K562 (cell line): Measurements from ENCODE around the gene HOXD13.

Source experiments
- ATF1 ChIP-seq, 2 experiments: fragments of 450-650 bp in 1 of 2; IDR thresholded peaks; 2 replicates each; pipeline ENCODE4 v1.6.1; 2016; ENCODE audit warnings: missing compliant biosample characterization in 1 of 2, missing genetic modification characterization in 1 of 2
- BHLHE40 ChIP-seq: IDR thresholded peaks from 2 replicates; pipeline ENCODE4 v1.6.1; 2011; ENCODE audit warnings: low read length, improper control_type of control experiment
- CBX3 ChIP-seq, 2 experiments: IDR thresholded peaks; 1 replicate in 1 of 2; 2 replicates in 1 of 2; pipeline ENCODE4 v1.6.1; 2012; ENCODE audit warnings: inconsistent platforms in 2 of 2, low read length in 2 of 2, borderline replicate concordance in 1 of 2, control low read depth in 1 of 2
- MYC ChIP-seq, 2 experiments: fragments of 250-450 bp in 1 of 2; sonication (Bioruptor Pico) in 1 of 2; IDR thresholded peaks; 2 replicates each; pipeline versions ENCODE4 v1.5.1 to v1.6.1; 2012 to 2021; ENCODE audit warnings: low read depth in 2 of 2, borderline replicate concordance in 1 of 2, improper control_type of control experiment in 1 of 2, low read length in 1 of 2, mild to moderate bottlenecking in 1 of 2, moderate library complexity in 1 of 2
- TAF7 ChIP-seq: fragments of 450-650 bp; IDR thresholded peaks from 2 replicates; pipeline ENCODE4 v1.6.1; 2016; ENCODE audit warnings: missing genetic modification characterization, missing compliant biosample characterization
- ZNF644 ChIP-seq: fragments of 200-800 bp; sonication (Bioruptor generic); IDR thresholded peaks from 2 replicates; pipeline ENCODE4 v1.6.1; 2016; ENCODE audit warnings: low read depth, missing genetic modification characterization, missing compliant biosample characterization
- TF ChIP-seq, protein P1 (sequence below), 2 experiments: fragments of 250-450 bp in 1 of 2; fragments of 450-650 bp in 1 of 2; sonication (Bioruptor Pico) in 1 of 2; IDR thresholded peaks; 2 replicates each; pipeline versions ENCODE4 v1.6.1 to v1.8.0; 2016 to 2021; ENCODE audit warnings: mild to moderate bottlenecking in 2 of 2, moderate library complexity in 2 of 2, missing compliant biosample characterization in 1 of 2, missing genetic modification characterization in 1 of 2
- TF ChIP-seq, protein P2 (sequence below): sonication (generic); formaldehyde crosslinking; IDR thresholded peaks from 2 replicates; pipeline ENCODE4 v1.9.0; 2022; ENCODE audit warnings: mild to moderate bottlenecking, missing genetic modification reagents
- TF ChIP-seq, protein P3 (sequence below): sonication (generic); formaldehyde crosslinking; IDR thresholded peaks from 2 replicates; pipeline ENCODE4 v1.9.0; 2022; ENCODE audit warnings: mild to moderate bottlenecking, missing genetic modification reagents

DNA sequence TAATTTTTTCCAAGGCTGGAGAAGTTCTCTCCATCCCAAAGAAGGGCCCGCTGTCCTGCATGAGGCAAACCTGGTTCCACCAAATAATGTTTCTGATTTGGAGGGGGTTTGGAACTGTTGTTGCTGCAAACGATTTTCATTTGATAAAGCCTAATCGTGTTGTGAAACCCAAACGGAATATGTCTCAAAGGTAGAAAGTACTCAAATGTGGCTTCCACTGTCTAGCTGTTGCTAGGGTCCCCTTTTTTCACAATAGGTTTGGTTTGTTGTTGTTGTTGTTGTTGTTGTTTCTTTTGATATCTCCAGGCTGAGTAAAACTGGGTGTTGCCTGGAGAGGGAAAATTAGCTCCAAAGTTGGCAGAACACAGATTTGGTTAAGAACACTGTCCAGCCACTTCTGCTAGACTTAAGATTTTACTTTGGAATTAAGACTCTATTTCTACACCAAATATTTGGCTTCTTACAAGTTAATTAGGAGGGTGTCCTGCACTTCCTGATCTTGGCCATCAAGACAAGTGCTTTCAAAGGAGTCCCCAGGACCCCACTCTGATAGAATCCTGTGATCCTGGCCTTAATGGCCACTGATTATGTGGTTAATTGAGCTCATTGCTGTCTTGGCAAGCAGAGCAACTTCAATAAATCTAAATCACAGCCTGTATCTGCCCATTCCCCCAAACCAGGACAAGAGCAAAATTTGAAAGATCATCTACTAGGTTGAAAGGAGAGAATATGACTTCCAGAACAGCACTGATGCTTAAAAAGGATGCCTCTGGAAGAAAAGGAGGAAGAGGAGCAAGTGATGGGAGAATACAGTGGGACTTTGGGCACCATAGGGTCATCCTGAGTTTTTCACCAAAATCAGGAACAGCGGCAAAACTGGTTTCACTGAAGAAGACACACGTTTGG is 3.3 kb upstream of the HOXD13 start:
- TF ChIP-seq, protein P1, sequence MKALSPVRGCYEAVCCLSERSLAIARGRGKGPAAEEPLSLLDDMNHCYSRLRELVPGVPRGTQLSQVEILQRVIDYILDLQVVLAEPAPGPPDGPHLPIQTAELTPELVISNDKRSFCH (CRISPR knock-in tag; IDR thresholded peaks at IDR 0.05) = no peak
- TF ChIP-seq, protein P1 (tag; IDR thresholded peaks at IDR 0.05) = no peak
- no peak for TF ChIP-seq BHLHE40
- TF ChIP-seq, protein P2, sequence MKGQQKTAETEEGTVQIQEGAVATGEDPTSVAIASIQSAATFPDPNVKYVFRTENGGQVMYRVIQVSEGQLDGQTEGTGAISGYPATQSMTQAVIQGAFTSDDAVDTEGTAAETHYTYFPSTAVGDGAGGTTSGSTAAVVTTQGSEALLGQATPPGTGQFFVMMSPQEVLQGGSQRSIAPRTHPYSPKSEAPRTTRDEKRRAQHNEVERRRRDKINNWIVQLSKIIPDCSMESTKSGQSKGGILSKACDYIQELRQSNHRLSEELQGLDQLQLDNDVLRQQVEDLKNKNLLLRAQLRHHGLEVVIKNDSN = no peak
- no peak for TF ChIP-seq ZNF644 (tag)
- no peak for TF ChIP-seq TAF7
- TF ChIP-seq CBX3 (IDR thresholded peaks at IDR 0.05; ENCODE audit: borderline replicate concordance in 1 of 2, low read length in 2 of 2) = no peak
- TF ChIP-seq, protein P3, sequence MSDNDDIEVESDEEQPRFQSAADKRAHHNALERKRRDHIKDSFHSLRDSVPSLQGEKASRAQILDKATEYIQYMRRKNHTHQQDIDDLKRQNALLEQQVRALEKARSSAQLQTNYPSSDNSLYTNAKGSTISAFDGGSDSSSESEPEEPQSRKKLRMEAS = no peak
- TF ChIP-seq ATF1 (CRISPR knock-in tag; IDR thresholded peaks at IDR 0.05) = no peak
- no peak for TF ChIP-seq ATF1 (tag; IDR thresholded peaks at IDR 0.05)
- no peak for TF ChIP-seq MYC (IDR thresholded peaks at IDR 0.05; ENCODE audit: low read depth, low read length)
- TF ChIP-seq MYC (CRISPR knock-in tag; IDR thresholded peaks at IDR 0.05; ENCODE audit: borderline replicate concordance, low read depth) = no peak
